Activated CD8-positive, alpha-beta memory T cell treated with anti-CD3 and anti-CD28 coated beads for 1 hour (primary cell): ENCODE data around the gene SMARCC2.
A peak's percentile ranks its signal among the peaks of the same experiment; 100 is the strongest.
"Not testable (repeated sequence)": the region's sequence is repeated elsewhere in the genome, so short reads cannot be mapped to it uniquely, and the experiment has no call there.

Source experiments
- DNase-seq, 2 donors: peaks; one replicate each; pipeline ENCODE4 v3.0.0-alpha.2; 2020; ENCODE audit warnings: low read depth in 1 of 2; ENCODE audit errors: extremely low read depth in 1 of 2

The SMARCC2 gene

DNA sequence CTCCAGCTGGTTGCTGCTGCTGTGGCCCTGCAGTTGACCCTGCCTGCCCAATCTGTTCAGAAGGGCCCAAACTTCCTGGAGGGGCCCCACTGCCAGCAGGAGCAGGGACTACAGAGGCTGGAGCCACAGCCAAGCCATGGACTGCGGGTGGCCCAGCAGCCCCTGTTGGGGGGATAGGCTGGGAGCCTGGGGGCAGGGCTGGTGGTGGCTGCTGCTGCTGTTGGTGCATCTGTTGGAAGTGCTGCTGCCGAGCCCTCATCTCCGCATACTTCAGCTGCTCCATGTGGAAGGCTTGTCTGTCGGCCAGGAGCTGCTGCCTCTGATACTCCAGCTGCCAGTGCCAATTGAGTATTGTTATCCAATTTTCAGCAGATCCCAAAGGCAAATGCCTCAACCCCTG, 23.9 kb downstream of the SMARCC2 start:
- no peak for DNase-seq

- no peak for DNase-seq
Observed at GRCh38 chr12:56164345-56164729, 24.9 kb downstream of the SMARCC2 start.

DNA sequence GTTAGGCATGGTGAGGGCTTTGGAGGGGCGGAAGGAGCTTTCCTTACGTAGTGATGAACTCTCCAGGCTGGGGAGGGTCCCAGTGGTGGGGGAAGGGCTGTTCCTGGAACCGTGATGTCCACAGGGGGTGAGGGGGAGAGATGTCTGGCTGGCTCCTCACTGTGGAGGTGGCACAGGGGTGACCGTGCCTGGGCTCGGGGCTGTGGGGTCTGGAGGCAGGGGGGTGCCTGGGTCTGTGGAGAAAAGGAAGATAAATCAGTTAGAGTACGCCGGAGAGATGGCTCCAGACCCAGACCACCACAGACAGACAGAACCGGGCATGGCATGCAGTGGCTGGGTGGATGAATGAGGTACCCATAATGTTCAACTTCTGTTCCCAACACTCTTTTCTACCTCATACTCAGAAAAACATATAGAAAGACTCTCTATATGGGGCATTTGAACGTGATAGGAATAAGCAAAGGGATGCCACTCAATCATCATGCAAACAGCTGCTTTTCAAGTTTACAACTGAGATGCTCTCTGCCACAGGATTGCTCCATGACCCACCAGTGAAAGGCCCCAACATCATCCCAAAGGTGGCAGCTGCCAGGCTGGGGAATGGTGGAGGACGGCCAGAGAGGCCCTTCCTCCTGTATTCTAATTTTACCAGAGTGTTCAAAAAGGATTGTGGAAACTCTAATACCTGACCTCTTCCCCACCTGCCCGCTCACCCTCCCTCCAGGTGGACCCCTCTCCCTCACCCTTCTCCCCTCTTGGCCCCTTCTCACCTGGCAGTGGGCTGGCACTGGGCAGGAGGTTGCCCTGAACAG, 25.5 kb downstream of the SMARCC2 start:
- no peak for DNase-seq

DNA sequence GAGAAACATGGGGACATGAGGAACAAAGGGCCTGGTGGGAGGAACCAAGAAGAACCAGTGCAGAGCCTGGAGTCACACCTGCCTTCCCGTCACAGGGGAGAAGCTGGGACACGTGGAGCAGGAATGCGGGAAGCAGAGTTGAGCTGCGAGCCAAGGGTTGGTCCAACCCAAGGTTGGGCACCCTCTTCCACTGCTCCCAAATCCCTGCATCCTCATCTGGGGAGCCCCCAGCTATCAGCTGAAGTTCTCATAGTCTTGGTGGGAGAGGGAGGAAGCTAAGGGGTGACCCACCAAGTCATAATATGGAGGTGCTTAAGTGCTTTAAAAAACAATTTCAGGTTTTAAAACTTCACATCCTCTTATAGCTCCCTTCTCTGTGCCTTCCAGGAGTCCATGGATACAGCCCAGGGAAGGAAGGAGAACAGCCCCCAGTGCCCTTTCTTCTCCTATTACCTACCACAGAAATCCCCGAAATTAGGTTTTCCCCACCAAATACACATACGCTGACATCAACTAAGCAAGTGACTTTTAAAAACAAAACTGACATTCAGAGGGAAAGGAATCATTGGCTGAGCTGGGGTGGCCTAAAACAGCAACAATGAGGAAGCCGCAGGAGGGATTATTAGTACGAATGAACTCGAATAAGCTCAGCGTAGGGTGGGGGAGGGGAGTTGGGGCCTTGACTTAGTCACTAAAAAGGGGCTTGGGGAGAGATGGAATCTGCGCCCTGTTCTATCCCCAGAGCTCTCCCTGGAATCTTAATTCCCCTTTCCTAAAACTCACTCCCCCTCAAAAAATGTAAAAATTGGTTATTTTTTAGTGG, 26.6 kb downstream of the SMARCC2 start:
- no peak for DNase-seq

- DNase-seq, result no peak
Observed at GRCh38 chr12:56161690-56162351, 27.5 kb downstream of the SMARCC2 start.

DNA sequence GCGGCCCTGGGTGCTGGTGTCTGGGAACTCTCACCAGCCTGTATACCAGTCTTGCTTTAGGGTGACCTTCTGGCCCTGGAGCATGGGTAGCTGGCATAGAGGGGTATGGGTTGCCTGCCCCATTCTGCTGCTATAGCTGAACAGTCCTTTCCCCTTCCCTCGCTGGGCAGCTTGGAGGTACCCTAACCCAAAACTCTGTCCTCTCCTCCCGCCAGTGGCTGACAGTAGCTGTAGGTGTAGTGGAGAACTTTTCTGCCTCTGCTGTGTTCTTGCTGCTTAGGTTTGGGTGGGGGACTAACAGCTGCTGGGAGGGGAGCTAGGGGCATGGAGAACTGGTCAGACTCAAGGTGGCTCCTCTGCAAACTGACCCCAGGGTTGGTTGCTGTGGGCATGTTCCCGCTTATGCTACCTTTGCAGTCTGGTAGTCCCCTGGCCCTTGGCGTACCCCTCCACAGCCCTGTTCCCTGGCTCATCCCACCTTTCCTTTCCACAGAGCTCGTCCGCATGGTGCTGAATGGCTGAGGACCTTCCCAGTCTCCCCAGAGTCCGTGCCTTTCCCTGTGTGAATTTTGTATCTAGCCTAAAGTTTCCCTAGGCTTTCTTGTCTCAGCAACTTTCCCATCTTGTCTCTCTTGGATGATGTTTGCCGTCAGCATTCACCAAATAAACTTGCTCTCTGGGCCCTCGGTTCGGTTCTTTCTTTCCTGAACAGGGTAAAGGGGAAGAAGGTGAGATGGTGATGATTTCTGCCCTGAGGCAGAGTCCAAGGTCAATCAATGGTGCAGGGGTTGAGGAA, 28.2 kb downstream of the SMARCC2 start:
- DNase-seq, result no peak

GRCh38 chr12:56160193-56160763, 29.0 kb downstream of the SMARCC2 start:
- DNase-seq, result peak; percentile 33 to 42

DNA sequence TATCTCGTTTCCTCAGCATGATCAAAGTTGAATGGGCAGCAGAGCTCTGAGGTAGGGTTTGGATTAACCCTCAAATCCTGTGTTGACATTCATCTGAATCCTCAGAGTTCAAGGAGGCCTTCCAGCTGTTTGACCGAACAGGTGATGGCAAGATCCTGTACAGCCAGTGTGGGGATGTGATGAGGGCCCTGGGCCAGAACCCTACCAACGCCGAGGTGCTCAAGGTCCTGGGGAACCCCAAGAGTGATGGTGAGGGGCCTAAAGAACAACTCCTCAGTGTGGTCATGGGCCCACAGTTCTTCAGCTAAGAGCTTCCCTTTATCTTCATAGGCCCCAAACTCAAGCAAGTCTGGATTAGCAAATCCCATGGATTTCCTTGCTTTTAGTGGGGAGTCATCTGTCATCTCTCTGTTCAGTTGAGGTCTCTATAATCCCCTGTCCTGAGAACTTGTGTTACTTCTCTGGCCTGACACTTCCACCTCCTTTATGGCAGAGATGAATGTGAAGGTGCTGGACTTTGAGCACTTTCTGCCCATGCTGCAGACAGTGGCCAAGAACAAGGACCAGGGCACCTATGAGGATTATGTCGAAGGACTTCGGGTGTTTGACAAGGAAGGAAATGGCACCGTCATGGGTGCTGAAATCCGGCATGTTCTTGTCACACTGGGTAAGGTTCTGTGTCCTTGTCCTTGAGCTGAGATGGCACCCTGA, 29.6 kb downstream of the SMARCC2 start:
- no peak for DNase-seq

DNA sequence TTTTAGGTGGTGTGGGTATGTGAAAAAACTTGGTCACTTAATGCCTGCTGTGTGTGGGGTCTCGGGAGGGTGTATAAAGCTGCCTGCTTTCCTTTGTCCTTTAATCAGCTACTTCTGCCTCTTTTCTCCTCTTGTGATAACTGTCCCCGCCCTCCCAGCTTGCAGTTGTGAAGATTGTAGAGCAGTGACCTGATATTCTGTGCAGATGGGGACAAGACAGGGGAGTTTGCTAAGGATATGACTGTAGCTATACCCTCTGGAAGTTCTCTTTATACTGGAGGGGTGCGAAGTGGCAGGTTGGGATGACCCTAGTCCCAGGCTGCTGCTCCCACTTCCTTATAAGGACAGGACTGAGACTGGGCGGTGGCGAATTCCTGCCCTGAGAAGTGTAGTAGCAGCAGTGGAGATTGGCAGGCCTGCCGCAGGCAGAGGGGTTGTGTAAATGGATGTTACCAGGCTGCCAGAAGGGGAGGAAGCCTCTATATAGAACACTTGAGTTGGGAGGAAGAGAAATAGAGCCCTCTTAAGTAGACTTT, 30.3 kb downstream of the SMARCC2 start:
- no peak for DNase-seq

- DNase-seq, result peak; percentile 77 to 89
Observed at GRCh38 chr12:56158029-56158925, 31.0 kb downstream of the SMARCC2 start, which contains the start of gene MYL6. Gene MYL6 (plus strand): TSS chr12:56158359. CDS start chr12:56158402, 43 bp downstream.

GRCh38 chr12:56157201-56158028, 31.9 kb downstream of the SMARCC2 start:
- peak; percentile 31 to 33 for DNase-seq

DNA sequence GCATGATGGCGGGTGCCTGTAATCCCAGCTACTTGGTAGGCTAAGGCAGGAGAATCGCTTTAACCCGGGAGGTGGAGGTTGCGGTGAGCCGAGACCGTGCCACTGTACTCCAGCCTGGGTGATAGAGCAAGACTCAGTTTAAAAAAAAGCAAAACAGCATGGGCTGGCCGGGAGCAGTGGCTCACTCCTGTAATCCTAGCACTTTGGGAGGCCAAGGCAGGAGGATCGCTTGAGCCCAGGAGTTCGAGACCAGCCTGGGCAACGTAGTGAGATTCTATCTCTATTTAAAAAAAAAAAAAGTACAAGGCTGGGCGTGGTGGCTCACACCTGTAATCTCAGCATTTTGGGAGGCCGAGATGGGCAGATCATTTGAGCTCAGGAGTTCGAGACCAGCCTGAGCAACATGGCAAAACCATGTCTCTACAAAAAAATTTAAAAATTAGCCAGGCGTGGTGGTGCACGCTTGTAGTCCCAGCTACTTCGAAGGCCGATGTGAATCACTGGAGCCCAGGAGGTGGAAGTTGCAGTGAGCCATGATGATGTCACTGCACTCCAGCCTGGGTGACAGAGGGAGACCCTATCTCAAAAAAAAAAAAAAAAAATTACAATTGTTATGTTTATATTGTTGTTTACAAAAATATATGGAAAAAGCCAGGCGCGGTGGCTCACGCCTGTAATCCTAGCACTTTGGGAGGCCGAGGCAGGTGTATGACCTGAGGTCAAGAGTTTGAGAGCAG, 32.7 kb downstream of the SMARCC2 start:
- not testable (repeated sequence) for DNase-seq

GRCh38 chr12:56155256-56155845, 33.9 kb downstream of the SMARCC2 start:
- DNase-seq, result no peak

GRCh38 chr12:56154818-56155217, 34.5 kb downstream of the SMARCC2 start:
- no peak for DNase-seq

DNA sequence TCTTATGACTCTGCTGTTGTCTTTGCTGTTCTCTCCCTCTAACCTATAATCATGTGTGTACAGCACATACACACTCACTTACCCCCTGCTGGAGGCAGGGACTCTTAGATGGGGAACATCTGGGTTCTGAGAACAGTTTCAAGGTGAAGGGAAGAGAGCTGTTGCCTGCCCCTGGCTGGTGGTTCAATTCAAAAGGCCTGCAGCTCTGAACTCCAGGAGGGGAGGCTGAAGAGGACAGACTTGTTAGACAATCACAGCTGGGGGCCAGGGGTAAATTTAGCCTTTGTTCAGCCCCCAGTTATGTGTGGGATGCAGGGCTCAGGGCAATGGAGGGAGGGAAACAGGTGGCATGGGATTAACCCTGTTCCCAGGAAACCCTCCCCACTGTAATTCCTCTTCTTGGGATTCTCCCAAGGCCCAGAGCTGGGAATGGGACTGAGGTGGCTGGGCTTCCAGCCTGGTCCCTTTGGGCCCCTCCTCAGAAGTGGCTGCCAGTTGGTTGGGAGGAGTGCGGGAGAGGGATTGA, 35.0 kb downstream of the SMARCC2 start:
- no peak for DNase-seq

GRCh38 chr12:56153678-56154065, 35.6 kb downstream of the SMARCC2 start:
- no peak for DNase-seq
